HG02870 (cell line): Measurements from ENCODE around the gene DCUN1D4.
"Not testable (repeated sequence)": the region's sequence is repeated elsewhere in the genome, so short reads cannot be mapped to it uniquely, and the experiment has no call there.

Experiments
- ATAC-seq: cut with Tn5 transposase; IDR thresholded peaks from one replicate; pipeline ENCODE4 v1.9.1; 2021; ENCODE audit warnings: mild to moderate bottlenecking, moderate library complexity; ENCODE audit not compliant: unreplicated experiment

Gene DCUN1D4

DNA sequence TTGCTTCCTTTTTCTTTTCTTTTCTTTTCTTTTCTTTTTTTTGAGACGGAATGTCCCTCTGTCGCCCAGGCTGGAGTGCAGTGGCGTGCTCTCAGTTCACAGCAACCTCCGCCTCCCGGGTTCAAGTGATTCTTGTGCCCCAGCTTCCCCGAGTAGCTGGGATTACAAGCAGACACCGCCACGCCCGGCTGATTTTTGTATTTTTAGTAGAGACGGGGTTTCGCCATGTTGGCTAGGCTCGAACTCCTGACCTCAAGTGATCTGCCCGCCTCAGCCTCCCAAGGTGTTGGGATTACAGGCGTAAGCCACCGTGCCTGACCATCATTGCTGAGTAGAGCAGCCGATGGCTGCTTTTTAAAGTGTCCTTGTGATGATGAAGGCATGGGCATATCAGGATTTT is 50.4 kb downstream of the DCUN1D4 start:
- ATAC-seq: not testable (repeated sequence)

DNA sequence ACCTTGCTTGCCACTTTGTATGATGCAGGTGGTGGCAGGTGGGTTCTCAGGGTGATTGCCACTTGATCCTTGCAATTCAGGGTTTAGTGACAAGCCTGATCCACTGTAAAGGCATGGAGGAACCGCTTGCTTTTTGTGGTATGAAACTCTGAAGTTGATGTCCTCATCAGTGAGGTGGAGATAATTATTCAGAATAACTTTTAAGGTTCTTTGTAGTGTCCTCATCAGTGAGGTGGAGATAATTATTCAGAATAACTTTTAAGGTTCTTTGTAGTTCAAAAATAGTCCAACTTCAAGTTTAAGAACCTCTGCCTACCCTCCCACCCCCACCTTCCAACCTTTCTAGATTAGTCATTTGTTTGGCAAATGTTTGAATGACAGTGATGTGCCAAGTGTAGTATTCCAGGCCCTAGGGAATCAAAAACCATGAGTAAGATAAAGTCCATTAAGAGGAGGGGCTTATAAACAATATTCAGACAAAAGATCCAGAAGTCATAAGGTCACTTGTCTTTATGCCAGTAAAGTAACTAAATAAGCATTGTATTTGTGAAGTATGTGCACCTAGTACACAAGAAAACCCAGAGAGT is 51.2 kb downstream of the DCUN1D4 start:
- ATAC-seq: no peak

DNA sequence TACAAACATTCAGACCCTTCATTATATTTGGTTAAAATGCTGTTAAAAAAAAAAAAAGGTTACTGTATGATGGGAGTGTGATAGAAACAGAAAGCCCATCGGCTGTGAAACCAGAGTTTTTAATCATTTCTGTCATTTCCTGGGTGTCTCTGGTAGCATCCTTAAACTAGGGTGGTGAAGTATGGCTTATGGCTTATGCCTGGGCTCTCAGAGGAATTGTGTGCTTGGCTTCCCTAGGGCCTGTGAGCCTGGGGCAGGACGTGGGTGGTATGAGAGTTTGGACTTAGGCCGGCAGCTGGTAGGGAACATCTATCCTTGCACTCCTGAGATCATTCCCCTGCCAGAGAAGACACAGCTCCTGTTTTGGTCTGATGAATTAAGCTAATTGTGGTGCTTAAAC is 52.2 kb downstream of the DCUN1D4 start:
- no peak for ATAC-seq

DNA sequence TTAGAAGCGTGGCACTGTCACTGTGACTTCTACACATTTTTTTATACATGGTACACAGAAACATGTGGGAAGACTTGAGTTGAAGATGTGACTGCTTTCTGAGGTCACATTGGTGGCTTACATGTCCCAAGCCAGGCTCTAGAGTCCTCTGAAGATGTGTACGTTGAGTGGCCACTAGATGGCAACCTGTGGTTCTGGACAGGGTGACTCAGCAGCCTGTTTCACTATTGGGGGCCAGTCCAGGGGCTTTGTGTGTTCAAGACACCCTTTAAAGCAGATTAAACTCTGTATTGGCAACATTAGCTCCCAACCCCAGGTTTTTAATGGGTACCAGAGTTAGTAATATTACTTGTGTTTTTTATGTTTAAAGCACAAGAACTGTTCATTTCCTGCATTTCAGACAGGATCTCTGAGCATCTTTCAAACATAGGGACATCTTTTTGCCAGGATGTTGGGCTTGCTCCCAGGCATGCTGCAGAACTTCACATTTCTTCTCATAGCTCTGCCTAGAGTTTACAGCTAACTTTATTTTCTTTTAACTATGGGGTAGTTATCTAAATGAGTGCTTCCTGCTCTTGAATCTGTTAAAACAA is 53.0 kb downstream of the DCUN1D4 start:
- ATAC-seq: peak; percentile 99

DNA sequence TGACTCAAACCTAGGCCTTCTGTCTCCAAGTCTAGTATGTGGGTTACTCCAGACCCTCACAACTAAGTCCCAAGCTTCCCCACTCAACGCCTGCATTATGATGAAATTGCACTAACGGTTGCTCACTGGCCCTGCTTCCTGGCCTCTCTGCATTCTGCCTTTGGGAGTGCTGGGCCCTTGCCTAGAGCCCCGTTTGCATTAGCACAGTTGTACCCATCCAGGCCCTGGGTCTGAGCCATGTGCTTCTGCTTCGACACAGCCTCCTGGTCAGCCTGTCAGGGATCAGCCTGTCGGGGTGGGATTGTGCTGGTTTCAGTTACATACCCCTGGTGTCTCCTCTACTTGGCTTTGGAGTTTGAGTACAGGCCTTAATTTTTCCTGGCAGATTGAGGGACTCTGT is 58.4 kb downstream of the DCUN1D4 start:
- no peak for ATAC-seq

DNA sequence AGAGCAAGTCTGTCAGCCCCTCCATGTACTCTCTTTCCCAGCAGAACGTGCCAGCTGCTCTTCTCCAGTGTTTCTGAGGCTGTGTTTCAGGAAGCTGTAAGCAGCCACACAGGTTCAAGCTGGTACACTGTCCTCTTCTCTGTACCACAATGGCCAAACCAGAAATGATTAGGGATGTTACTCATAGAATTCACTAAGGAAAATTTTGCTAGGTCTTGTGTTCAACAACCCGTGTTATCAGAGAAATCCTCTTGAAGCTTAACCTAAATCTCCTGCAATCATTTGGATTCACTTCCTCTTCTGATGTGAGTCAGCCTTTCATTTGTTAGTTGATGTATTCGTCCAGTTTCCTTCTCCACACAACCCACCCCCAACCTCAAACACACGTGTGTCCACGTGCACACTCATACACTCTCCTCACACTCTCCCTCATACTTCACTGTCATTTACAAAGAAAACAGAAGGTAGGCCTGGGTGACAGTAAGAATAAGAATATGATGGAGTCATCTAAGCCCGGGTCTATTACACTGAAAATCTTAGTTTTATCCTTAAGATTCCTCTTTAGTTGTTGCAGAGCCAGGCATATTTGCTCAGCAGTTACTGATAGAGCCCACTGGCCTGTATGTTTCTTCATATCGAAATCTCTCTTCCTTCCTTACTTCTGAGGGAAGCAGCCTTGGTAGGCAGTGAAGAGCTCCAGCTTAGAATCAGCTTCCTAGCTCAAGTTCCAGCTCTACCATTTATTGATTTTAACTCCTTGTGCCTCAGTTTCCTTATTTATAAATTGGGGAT is 63.4 kb downstream of the DCUN1D4 start:
- peak; percentile 98 for ATAC-seq

DNA sequence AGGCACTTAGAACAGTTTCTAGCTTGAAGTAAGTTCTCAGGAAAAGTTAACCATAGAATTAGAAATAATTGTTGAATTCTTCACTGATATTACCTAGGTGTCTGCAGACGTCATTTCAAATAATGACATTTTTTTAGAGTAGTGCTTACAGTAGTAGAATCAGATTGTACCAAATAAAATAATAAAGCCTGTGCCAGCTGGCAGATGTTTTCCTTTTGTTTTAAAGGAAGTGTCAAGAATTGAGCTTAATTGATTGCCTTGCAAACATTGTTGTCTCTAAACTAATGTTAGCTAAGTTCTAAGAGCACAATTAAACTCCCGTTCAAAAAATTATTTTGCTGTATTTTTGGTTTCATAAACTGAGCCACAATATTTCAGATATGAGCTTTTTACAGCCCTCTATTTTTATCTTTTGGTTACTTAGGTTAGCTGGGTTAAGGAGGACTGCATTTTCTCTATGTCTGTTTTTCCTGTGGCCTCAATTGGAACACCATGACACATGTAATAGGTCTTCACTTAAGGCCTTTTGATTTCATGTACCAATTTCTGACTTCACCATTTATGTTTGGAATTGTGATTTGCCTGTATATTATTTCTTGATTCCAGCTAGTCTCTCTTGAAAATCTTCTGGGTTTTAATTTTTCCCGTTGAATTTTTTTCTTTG is 64.2 kb downstream of the DCUN1D4 start:
- no peak for ATAC-seq

DNA sequence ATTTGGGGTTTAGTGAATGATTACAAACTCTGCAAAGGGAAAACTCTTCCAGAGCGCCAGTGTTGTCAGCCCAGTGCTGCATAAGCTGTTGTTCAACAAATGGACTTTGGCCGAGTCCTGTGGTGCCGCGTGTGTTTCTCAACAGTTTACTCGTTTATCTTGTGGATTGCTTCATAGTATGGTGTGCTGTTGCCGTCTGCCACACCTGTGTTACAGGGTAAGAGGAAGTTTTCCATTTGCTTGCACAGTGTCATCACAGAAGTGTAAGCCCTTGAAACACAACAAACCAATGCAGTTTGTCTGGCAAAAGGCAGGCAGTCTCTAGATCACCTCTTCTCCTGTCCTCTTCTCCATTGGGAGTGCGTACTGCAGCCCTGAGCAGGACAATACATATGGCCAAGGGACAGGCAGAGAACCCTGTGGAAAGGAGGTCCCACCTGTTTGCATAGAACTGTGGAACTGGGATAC is 66.3 kb downstream of the DCUN1D4 start:
- no peak for ATAC-seq

DNA sequence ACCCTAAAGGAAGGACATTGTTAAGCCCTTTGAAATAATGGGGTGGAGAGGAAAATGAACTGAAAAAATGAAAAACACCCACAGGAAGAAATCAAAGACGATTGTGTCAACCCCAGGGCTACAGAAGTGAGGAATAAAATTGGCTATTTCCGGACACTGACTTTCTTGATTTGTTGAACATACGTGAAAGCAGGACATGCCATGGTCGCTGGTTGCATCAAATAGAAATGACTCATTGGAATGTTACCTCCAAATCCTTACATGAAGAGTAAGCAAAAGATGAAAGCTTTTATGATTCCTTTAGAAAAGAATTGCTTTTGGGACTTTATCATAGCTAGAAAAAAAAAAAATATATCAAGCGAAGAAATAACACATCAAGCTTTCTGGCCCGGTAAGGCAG is 75.3 kb downstream of the DCUN1D4 start:
- no peak for ATAC-seq

DNA sequence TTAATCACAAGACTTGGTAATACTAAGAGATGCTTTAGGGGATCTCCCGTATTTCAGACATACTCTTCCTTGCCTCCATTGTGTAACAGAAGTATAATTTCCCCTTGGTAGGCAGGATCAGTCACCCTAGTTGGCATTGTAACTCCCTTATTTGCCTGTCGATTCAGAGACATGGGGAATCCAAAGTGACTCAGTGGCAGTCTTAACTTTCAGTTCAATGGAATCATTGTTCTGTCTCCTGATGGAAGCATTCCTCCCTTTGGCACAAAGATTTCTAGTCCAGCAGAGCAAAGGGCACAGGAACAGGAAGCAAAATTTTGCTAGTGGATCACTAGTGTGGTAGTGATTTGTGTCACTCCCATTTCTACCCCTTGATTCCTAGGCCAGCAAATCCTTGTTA is 80.4 kb downstream of the DCUN1D4 start:
- ATAC-seq: no peak

DNA sequence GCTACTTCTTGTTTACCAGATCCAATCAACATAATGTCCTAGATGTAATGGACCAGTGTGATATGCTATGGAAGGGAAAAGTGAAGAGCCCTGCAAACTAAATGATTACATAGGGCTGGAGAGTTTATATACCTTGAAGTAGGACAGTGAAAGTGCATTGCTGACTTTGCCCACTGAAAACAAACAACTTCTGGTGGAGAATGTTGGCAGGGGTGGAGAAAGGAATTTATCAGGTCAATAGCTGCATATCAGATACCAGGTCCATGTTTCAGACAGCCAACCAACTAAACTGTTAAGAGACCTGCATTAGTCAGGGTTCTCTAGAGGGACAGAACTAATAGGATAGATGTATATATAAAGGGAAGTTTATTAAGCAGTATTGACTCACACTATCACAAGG is 82.4 kb downstream of the DCUN1D4 start:
- no peak for ATAC-seq

DNA sequence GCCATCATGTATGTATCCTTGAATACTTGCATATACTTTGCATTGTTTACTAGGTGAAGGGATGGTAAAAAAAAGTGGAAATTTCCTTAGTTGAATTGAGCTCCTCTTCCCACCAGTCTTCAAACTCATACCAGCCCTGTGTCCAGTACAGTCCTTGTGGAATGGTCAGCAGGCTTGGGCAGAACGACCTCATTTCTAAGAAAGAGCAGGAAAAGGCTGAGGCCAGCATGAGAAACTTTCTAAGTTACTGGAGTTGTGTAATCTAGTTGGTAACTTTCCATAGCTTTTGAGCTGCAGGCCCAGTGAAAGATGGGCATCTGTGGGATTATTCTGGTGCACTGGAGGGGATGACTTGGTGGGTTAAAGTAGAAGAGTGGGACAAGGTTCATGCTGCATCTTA is 87.6 kb downstream of the DCUN1D4 start:
- ATAC-seq: no peak

DNA sequence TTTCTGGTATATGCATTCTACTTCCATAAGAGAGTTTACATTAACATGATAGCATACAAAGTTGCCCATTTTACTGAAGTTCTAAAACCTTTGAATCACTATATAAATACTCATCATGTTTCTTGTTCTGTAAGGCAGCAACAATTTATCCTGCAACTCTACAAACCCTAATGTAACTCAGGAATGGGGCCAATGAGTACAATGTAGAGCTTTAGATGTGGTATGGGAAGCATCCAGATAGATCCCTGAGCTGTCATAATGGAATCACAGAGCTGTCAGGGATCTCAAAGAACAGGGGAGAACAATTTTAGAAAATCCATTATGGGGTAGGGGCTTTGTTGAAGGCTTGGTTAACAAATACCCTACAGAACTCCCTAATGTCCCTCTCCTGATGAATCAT is 88.5 kb downstream of the DCUN1D4 start:
- no peak for ATAC-seq

DNA sequence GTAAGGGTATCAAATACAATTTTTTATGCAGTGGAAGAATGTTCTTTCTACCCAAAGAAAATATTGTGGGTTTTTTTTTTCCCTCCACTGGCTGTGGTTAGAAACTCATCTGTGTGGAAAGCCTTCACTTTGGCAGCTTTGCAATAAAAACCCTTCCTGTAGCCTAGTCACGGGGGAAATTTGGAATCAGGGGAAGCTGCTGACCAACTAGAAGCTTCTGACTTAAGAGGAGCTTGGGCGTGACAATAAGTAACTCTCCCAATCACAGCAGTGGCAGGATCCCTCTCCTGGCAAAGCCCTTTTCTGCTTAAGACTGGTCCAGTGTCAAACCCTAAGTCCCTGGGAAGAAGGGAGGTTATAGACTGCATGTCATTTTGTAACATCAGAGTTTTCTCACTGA is 89.3 kb downstream of the DCUN1D4 start:
- no peak for ATAC-seq

DNA sequence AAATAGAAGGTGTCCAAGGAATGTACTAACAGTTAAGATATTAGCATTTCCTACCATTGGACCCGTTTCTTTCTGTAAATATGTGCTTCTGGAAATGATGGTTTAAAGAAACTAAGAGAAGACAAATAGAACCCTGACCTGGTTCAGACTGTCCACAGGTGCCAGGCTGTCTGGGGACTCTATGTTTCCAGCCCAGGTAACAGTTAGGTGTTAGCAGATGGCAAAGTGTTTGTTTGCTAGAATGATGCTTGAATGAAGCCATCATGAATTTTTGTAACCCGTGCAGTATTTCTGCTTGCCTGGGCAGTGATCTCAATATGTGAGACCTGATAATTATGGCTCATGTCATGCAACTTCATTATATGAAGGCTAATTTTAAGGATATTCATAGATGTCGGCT is 89.7 kb downstream of the DCUN1D4 start:
- no peak for ATAC-seq

DNA sequence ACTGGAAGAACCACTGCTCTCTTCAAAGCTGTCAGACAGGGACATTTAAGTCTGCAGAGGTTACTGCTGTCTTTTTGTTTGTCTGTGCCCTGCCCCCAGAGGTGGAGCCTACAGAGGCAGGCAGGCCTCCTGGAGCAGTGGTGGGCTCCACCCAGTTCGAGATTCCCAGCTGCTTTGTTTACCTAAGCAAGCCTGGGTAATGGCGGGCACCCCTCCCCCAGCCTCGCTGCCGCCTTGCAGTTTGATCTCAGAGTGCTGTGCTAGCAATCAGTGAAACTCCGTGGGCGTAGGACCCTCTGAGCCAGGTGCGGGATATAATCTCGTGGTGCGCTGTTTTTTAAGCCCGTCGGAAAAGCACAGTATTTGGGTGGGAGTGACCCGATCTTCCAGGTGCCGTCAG is 97.5 kb downstream of the DCUN1D4 start:
- not testable (repeated sequence) for ATAC-seq

DNA sequence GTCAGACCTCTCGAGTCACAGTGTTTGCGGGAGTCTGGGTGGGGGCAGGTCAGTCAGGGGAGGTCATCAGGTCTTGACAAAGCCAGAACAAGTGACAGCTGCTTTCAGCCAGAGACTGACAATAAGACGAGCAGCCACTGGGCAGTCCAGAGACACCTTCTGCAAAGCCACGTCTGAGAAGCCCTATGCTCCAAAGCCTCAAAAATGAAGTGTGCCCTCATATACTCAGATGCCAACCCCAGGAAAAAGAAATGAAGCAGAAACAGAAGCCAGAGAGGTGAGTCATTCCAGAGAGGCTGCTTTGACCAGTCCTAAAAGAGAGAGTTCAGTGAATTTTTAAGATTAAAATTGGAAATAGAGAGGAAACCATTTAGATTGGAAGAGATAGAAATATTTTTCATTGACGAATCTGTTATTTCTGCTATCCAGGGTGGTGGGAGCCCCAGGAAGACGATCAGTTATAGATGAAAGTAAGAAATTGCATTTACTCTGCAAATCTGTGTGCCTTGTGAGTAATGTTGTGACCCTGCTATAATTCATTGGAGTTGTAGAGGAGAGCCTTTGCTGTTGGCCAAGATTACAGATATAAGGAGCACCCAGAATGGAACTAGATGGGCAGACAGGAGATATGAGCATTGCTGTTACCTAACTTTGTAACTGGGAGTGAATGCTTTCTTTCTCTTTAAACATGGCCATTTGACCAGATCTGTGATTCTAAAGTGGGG is 99.3 kb downstream of the DCUN1D4 start:
- no peak for ATAC-seq

DNA sequence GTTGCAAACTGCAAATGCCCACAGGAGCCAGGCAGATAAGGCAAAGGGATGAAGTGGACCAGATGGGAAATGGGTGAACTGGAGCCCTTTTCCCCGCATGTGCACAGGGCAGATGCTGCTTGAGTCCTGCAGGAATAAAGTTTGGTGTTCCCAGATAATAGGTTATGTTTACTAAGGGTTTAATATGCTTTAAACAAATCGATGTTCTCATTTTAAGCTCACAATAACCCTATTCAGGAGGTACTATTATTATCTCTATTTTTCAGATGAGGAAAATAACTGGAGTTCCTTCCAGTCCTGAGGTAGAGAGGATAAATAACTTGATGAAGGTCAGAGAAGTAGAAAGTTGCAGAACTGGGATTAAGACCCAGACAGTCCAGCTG is 99.9 kb downstream of the DCUN1D4 start:
- ATAC-seq: no peak

DNA sequence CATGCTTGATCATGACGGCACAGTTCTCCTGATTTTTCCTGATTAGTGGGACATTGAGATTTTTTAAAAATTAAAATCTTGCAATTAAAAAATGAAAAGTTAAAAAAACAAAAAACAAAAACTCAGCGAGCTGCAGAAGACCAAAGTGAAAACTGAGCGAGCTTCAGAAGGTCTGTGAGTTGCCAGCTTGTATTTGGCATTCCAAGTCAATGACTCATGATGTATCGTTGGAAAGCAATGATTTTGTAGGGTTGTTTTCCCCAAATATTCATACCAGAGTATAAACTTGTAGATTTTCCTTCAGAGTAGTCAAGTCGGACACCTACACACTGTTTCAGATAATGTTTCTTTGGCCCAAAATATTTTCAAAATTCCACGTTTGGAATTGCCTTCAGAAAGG is 100.3 kb downstream of the DCUN1D4 start:
- ATAC-seq: no peak

DNA sequence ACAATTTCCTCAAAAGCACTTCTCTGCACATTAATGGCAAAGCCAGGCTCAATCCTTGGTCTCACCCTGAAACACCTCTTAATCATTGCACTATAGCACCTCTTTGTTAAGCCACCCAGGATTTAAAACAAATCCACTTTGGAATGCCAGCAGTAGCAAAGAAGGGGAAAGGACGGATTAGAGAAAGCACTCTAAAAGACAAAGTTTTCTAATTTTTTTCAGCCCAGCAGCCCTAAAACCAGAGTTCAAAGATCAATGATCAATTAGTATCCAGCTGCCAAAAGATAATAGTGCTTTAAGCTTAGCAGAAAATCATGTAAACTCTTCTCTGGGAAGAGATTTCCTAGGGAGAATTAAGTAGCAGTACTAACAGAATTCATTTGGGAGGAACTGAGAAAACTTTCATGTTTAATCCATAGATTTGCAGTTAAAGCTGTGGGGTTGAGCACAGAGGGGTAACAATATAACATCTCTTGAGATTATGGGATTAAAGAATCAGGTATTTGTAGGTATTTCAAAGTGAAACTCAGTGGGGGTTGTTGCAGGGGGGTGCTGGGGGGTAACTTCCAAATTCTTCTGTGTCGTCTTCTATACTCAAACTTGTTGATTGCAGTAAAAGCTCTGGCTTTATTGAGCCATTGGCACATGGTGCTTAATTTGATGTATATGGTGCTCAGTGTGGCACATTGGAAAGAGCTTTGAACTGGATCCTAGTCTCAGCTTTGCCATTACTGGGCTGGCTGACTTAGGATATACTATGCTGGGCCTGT is 115.4 kb downstream of the DCUN1D4 start:
- ATAC-seq: no peak
